Naive thymus-derived CD4-positive, alpha-beta T cell (primary cell): ENCODE measurements around the gene PABPN1L. TPM values are rescaled to one million over a fixed set of nuclear protein-coding genes. Genes with fewer than 3 reads are reported as not detected.

Experiments
- ATAC-seq: fragments of 150-1000 bp; cut with Tn5 transposase; 2 replicates; pipeline ENCODE4 v1.10.0; 2021; ENCODE audit warnings: mild to moderate bottlenecking, moderate library complexity
- CTCF ChIA-PET: fragments of 350-600 bp; sonication (Branson Sonifier 250); formaldehyde crosslinking; loops from one replicate; lab custom pipeline; 2021; ENCODE audit warnings: antibody characterized with exemption; lab: Charles Lee
- POLR2A ChIA-PET: fragments of 350-600 bp; sonication (Branson Sonifier 250); formaldehyde crosslinking; loops from one replicate; lab custom pipeline; 2021; ENCODE audit warnings: antibody characterized with exemption, inconsistent platforms; lab: Charles Lee
- DNase-seq, 9 donors: peaks; one replicate each; pipeline versions ENCODE4 v3.0.0 to v3.0.0-alpha.2; 2020 to 2022; ENCODE audit warnings: mixed read lengths in 1 of 9
- H3K27ac ChIP-seq: one replicate; pipeline ENCODE4 v1.7.0; 2013; ENCODE audit warnings: mild to moderate bottlenecking, low read depth, low read length, moderate library complexity
- H3K27me3 ChIP-seq, 2 donors: one replicate each; pipeline ENCODE4 v1.7.0; 2013; ENCODE audit warnings: low read length in 2 of 2, mild to moderate bottlenecking in 2 of 2, moderate library complexity in 2 of 2; ENCODE audit not compliant: control insufficient read depth in 2 of 2, insufficient read depth in 2 of 2
- H3K36me3 ChIP-seq, 3 experiments: 1 replicate in 2 of 3; 2 replicates in 1 of 3; pipeline ENCODE4 v1.7.0; 2013; ENCODE audit warnings: low read length in 3 of 3, mild to moderate bottlenecking in 3 of 3, moderate library complexity in 1 of 3; ENCODE audit not compliant: insufficient read depth in 3 of 3, control insufficient read depth in 2 of 3
- H3K4me1 ChIP-seq, 2 donors: one replicate each; pipeline ENCODE4 v1.7.0; 2013; ENCODE audit warnings: low read length in 2 of 2, mild to moderate bottlenecking in 2 of 2, moderate library complexity in 1 of 2; ENCODE audit not compliant: control insufficient read depth in 2 of 2, insufficient read depth in 2 of 2
- H3K4me3 ChIP-seq: 2 replicates; pipeline ENCODE4 v1.7.0; 2013; ENCODE audit warnings: mild to moderate bottlenecking, low read length
- H3K9me3 ChIP-seq, 3 experiments: 1 replicate in 2 of 3; 2 replicates in 1 of 3; pipeline ENCODE4 v1.7.0; 2013; ENCODE audit warnings: low read length in 3 of 3; ENCODE audit not compliant: control insufficient read depth in 2 of 3
- H3K27ac Mint-ChIP-seq, 9 donors: one replicate each; pipeline ENCODE4 v1.8.0; 2020 to 2022; ENCODE audit warnings: mixed read lengths in 9 of 9, mild to moderate bottlenecking in 8 of 9, moderate library complexity in 5 of 9, inconsistent platforms in 2 of 9
- H3K27me3 Mint-ChIP-seq, 5 donors: one replicate each; pipeline ENCODE4 v1.8.0; 2021 to 2022; ENCODE audit warnings: mixed read lengths in 5 of 5, mild to moderate bottlenecking in 1 of 5
- H3K36me3 Mint-ChIP-seq, 5 donors: one replicate each; pipeline ENCODE4 v1.8.0; 2020 to 2022; ENCODE audit warnings: mixed read lengths in 5 of 5, mild to moderate bottlenecking in 3 of 5, inconsistent platforms in 1 of 5
- H3K4me1 Mint-ChIP-seq, 7 donors: one replicate each; pipeline ENCODE4 v1.8.0; 2020 to 2022; ENCODE audit warnings: mixed read lengths in 7 of 7, mild to moderate bottlenecking in 3 of 7, inconsistent platforms in 1 of 7
- H3K4me3 Mint-ChIP-seq, 10 donors: one replicate each; pipeline ENCODE4 v1.8.0; 2020 to 2022; ENCODE audit warnings: mild to moderate bottlenecking in 10 of 10, mixed read lengths in 10 of 10, moderate library complexity in 6 of 10, inconsistent platforms in 2 of 10
- H3K9me3 Mint-ChIP-seq, 11 donors: one replicate each; pipeline ENCODE4 v1.8.0; 2020 to 2022; ENCODE audit warnings: mixed read lengths in 11 of 11, mild to moderate bottlenecking in 4 of 11, inconsistent platforms in 1 of 11, moderate library complexity in 1 of 11
- intact Hi-C, 2 donors: fragments of 100-400 bp; cut with micrococcal nuclease; formaldehyde crosslinking; loops; one replicate each; pipeline ENCODE4 v1.15.1; 2023
- polyA plus RNA-seq, 2 donors: library from polyadenylated mRNA; unstranded; fragments of 300-500 nt; fragmentation: Illumina TruSeq; gene quantifications; one replicate each; pipeline ENCODE4 v1.2.3, GENCODE V29; 2021
- total RNA-seq, 6 experiments: library from RNA in 5 of 6; stranded (reverse) in 5 of 6; gene quantifications; 1 replicate in 5 of 6; 2 replicates in 1 of 6; pipeline ENCODE4 v1.2.3 and lab custom pipeline; 2021 to 2026

Gene PABPN1L
- total and polyA plus RNA-seq, 7 experiments from 2014 or later: not detected

- H3K36me3 Mint-ChIP-seq: peaks cover 0 to 5% (median 0%) of the 10 kb centered on the region in 5 donors
- Histone ChIP-seq H3K4me3 (no peak overlapping the region), H3K36me3 (peaks cover 0 to 31% (median 0%) of the 10 kb centered on the region in 3 experiments), H3K27ac (no peak overlapping the region), H3K9me3 (no peaks in the 10 kb centered on the region), H3K27me3 (no peaks in the 10 kb centered on the region), H3K4me1 (no peaks in the 10 kb centered on the region)
- H3K4me1 Mint-ChIP-seq: no peaks in the 10 kb centered on the region
- DNase-seq (no peak), ATAC-seq (no peak)
- no peaks in the 10 kb centered on the region for H3K9me3 Mint-ChIP-seq
- ChIA-PET CTCF (interaction anchor here (0.7 kb wide), 1 partner anchor 153 kb away, joined by 3 read pairs; no protein-coding TSS in a partner anchor), POLR2A (no interaction called here)
- intact Hi-C loops: no loop called here
- no peak overlapping the region for H3K27ac Mint-ChIP-seq
- no peaks in the 10 kb centered on the region for H3K27me3 Mint-ChIP-seq
- H3K4me3 Mint-ChIP-seq: no peak overlapping the region
These were observed 33.4 kb downstream of the PABPN1L start for GRCh38 chr16:88833086-88833485.

DNA sequence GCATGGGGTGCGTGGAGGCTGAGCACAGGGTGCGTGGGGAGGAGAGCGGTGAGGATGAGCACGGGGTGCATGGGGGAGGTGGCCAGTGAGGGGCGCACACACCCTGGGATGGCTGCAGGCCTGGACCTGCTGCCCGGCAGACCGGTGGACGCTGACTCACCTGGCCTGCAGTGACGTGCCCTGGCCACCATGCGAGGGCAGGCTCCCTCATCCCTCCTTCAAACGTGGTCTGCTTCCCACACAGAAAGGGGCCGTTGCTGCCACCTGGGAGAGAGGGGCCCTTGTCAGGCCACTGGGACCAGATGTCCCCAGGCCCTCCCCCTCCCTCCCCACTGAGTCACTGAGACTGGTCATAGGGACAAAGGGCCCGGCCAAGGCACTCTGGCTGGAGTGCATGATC lies 34.6 kb downstream of the PABPN1L start:
- ChIA-PET POLR2A (no interaction called here), CTCF (no interaction called here)
- DNase-seq: no peak
- Histone ChIP-seq H3K4me1 (no peaks in the 10 kb centered on the region), H3K27ac (no peak overlapping the region), H3K4me3 (no peak overlapping the region), H3K36me3 (peaks cover 0 to 37% (median 0%) of the 10 kb centered on the region in 3 experiments), H3K27me3 (no peaks in the 10 kb centered on the region), H3K9me3 (no peaks in the 10 kb centered on the region)
- Mint-ChIP-seq H3K4me1 (no peaks in the 10 kb centered on the region), H3K36me3 (peaks cover 0 to 5% (median 0%) of the 10 kb centered on the region in 5 donors), H3K27me3 (no peaks in the 10 kb centered on the region), H3K27ac (no peak overlapping the region), H3K4me3 (no peak overlapping the region), H3K9me3 (no peaks in the 10 kb centered on the region)
- ATAC-seq: no peak
- intact Hi-C loops: no loop called here

GRCh38 chr16:88830783-88831182 lies 35.7 kb downstream of the PABPN1L start:
- peaks cover 0 to 35% (median 0%) of the 10 kb centered on the region in 3 experiments for H3K36me3 ChIP-seq
- H3K27me3 Mint-ChIP-seq: no peaks in the 10 kb centered on the region
- DNase-seq (no peak), ATAC-seq (no peak)
- no peaks in the 10 kb centered on the region for H3K4me1 ChIP-seq
- intact Hi-C loops: no loop called here
- H3K27ac ChIP-seq: no peak overlapping the region
- CTCF ChIA-PET: no interaction called here
- no peak overlapping the region for H3K27ac Mint-ChIP-seq
- H3K4me3 Mint-ChIP-seq: no peak overlapping the region
- H3K27me3 ChIP-seq: no peaks in the 10 kb centered on the region
- no peaks in the 10 kb centered on the region for H3K9me3 ChIP-seq
- H3K36me3 Mint-ChIP-seq: peaks cover 0 to 5% (median 0%) of the 10 kb centered on the region in 5 donors
- POLR2A ChIA-PET: no interaction called here
- no peaks in the 10 kb centered on the region for H3K9me3 Mint-ChIP-seq
- no peak overlapping the region for H3K4me3 ChIP-seq
- H3K4me1 Mint-ChIP-seq: no peaks in the 10 kb centered on the region

GRCh38 chr16:88830258-88830657 lies 36.2 kb downstream of the PABPN1L start:
- no peaks in the 10 kb centered on the region for H3K4me1 Mint-ChIP-seq
- Histone ChIP-seq H3K36me3 (peaks cover 0 to 35% (median 0%) of the 10 kb centered on the region in 3 experiments), H3K27me3 (no peaks in the 10 kb centered on the region), H3K9me3 (no peaks in the 10 kb centered on the region), H3K27ac (no peak overlapping the region), H3K4me3 (no peak overlapping the region), H3K4me1 (no peaks in the 10 kb centered on the region)
- no peaks in the 10 kb centered on the region for H3K9me3 Mint-ChIP-seq
- ChIA-PET CTCF (no interaction called here), POLR2A (no interaction called here)
- H3K4me3 Mint-ChIP-seq: no peak overlapping the region
- intact Hi-C loops: no loop called here
- H3K27me3 Mint-ChIP-seq: no peaks in the 10 kb centered on the region
- no peak for ATAC-seq
- H3K36me3 Mint-ChIP-seq: peaks cover 0 to 4% (median 0%) of the 10 kb centered on the region in 5 donors
- DNase-seq: no peak
- no peak overlapping the region for H3K27ac Mint-ChIP-seq

DNA sequence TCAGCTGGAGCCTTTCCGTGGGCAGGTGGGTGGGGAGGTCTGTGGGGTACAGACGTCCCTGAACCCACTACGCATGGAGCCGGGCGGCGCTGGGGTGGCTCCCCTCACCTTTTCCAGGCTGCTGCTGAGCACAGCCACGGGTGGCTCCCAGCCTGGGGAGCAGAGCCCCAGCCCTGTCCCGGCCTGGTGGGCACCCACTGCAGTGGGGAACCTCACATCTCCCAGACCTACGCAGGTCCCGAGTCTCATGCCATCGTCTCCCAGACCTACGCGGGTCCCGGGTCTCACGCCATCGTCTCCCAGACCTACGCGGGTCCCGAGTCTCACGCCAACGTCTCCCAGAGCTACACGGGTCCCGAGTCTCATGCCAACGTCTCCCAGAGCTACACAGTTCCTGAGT lies 37.7 kb downstream of the PABPN1L start:
- Histone ChIP-seq H3K4me3 (no peak overlapping the region), H3K27ac (no peak overlapping the region), H3K9me3 (no peaks in the 10 kb centered on the region), H3K4me1 (no peaks in the 10 kb centered on the region), H3K27me3 (no peaks in the 10 kb centered on the region), H3K36me3 (peaks cover 0 to 39% (median 0%) of the 10 kb centered on the region in 3 experiments)
- ChIA-PET POLR2A (no interaction called here), CTCF (no interaction called here)
- H3K4me1 Mint-ChIP-seq: no peaks in the 10 kb centered on the region
- no peaks in the 10 kb centered on the region for H3K36me3 Mint-ChIP-seq
- ATAC-seq (no peak), DNase-seq (no peak)
- H3K27me3 Mint-ChIP-seq: no peaks in the 10 kb centered on the region
- intact Hi-C loops: no loop called here
- H3K27ac Mint-ChIP-seq: no peak overlapping the region
- H3K9me3 Mint-ChIP-seq: no peaks in the 10 kb centered on the region
- H3K4me3 Mint-ChIP-seq: no peak overlapping the region

GRCh38 chr16:88827727-88828126 lies 38.7 kb downstream of the PABPN1L start:
- Mint-ChIP-seq H3K36me3 (peaks cover 0 to 4% (median 0%) of the 10 kb centered on the region in 5 donors), H3K27me3 (no peaks in the 10 kb centered on the region), H3K4me3 (no peak overlapping the region), H3K27ac (no peak overlapping the region), H3K9me3 (no peaks in the 10 kb centered on the region), H3K4me1 (no peaks in the 10 kb centered on the region)
- Histone ChIP-seq H3K27me3 (no peaks in the 10 kb centered on the region), H3K36me3 (peaks cover 0 to 44% (median 0%) of the 10 kb centered on the region in 3 experiments), H3K27ac (no peak overlapping the region), H3K4me1 (no peaks in the 10 kb centered on the region), H3K4me3 (no peak overlapping the region), H3K9me3 (no peaks in the 10 kb centered on the region)
- CTCF ChIA-PET: interaction anchor here (0.6 kb wide), 1 partner anchor 12 kb away, joined by 3 read pairs; no protein-coding TSS in a partner anchor
- DNase-seq (no peak), ATAC-seq (no peak)
- POLR2A ChIA-PET: no interaction called here
- intact Hi-C loops: no loop called here

DNA sequence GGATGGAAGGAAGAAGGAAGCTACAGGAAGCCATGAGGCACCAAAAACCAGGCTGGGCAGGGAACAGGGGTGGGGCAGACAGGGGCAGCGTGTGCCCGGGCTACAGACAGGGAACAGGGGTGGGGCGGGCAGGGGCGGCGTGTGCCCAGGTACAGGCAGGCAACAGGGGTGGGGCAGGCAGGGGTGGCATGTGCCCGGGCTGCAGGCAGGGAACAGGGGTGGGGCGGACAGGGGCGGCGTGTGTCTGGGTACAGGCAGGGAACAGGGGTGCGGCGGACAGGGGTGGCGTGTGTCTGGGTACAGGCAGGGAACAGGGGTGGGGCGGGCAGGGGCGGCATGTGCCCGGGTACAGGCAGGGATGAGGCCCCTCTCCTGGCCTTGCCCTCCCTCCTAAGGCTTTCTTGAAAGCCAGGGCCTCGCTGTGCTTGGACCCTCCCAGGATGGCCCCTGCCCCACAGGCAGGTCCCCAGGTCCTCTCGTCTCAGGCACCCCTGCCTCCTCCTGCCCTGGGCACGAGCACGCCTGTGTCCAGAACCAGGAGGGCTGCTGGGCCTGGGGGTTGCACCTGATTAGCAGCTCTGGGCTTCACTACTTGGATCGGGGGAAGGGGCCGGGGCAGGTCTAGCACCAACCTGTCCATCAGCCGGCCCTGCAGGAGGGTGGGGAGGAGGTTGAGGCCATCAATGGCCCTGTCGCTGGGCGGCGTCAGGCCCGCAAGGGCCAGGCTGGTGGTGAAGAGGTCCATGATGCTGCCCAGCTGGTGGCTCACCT lies 40.2 kb downstream of the PABPN1L start:
- no peak overlapping the region for H3K27ac ChIP-seq
- H3K4me3 Mint-ChIP-seq: no peak overlapping the region
- H3K27ac Mint-ChIP-seq: peak overlapping the region in 1 of 9 donors; percentile 71
- no peaks in the 10 kb centered on the region for H3K27me3 ChIP-seq
- no peak overlapping the region for H3K4me3 ChIP-seq
- H3K36me3 Mint-ChIP-seq: peaks cover 0 to 6% (median 0%) of the 10 kb centered on the region in 5 donors
- ChIA-PET CTCF (no interaction called here), POLR2A (no interaction called here)
- intact Hi-C loops: no loop called here
- H3K27me3 Mint-ChIP-seq: no peaks in the 10 kb centered on the region
- peaks cover 0 to 58% (median 0%) of the 10 kb centered on the region in 3 experiments for H3K36me3 ChIP-seq
- DNase-seq (no peak), ATAC-seq (no peak)
- H3K9me3 ChIP-seq: no peaks in the 10 kb centered on the region
- no peaks in the 10 kb centered on the region for H3K4me1 ChIP-seq
- no peaks in the 10 kb centered on the region for H3K4me1 Mint-ChIP-seq
- no peaks in the 10 kb centered on the region for H3K9me3 Mint-ChIP-seq
